Hepatocyte (in vitro differentiated cells): ENCODE measurements around the gene ALDH1A1.

Source experiments
- CTCF ChIP-seq: fragments of 200-600 bp; sonication (generic); IDR thresholded peaks from 2 replicates; pipeline ENCODE4 v1.5.1; 2016; ENCODE audit warnings: antibody characterized with exemption, mild to moderate bottlenecking; ENCODE audit not compliant: poor library complexity
- EZH2 ChIP-seq: fragments of 200-600 bp; sonication (generic); IDR thresholded peaks from 2 replicates; pipeline ENCODE4 v1.6.1; 2016; ENCODE audit warnings: antibody characterized with exemption, mild to moderate bottlenecking, borderline replicate concordance

GRCh38 chr9:72928042-72928507 lies 24.8 kb downstream of the ALDH1A1 start:
- TF ChIP-seq CTCF (no peak), EZH2 (no peak)
